ENCODE data around the gene HIVEP3.
A peak's percentile ranks its signal among the peaks of the same experiment; 100 is the strongest.

HIVEP3 gene

GRCh38 chr1:41813226-41813625, 105.5 kb downstream of the HIVEP3 start:
- no peak overlapping the region for H3K4me3 ChIP-seq (ENCODE audit: low read depth, low read length)
- no peak for TF ChIP-seq CTCF (IDR thresholded peaks at IDR 0.05; ENCODE audit: low read depth, low read length)

GRCh38 chr1:41812453-41812852, 106.3 kb downstream of the HIVEP3 start:
- TF ChIP-seq CTCF (IDR thresholded peaks at IDR 0.05; ENCODE audit: low read depth, low read length), result no peak
- no peak overlapping the region for H3K4me3 ChIP-seq (ENCODE audit: low read depth, low read length)

- no peak overlapping the region for H3K4me3 ChIP-seq (ENCODE audit: low read depth, low read length)
- TF ChIP-seq CTCF (IDR thresholded peaks at IDR 0.05; ENCODE audit: low read depth, low read length), result peak; percentile 66
Observed at GRCh38 chr1:41812051-41812450, 106.7 kb downstream of the HIVEP3 start.

- no peak for TF ChIP-seq CTCF (IDR thresholded peaks at IDR 0.05; ENCODE audit: low read depth, low read length)
- H3K4me3 ChIP-seq (ENCODE audit: low read depth, low read length), result no peak overlapping the region
Observed at GRCh38 chr1:41811051-41811795, 107.5 kb downstream of the HIVEP3 start.

- H3K4me3 ChIP-seq (ENCODE audit: low read depth, low read length), result no peak overlapping the region
- no peak for TF ChIP-seq CTCF (IDR thresholded peaks at IDR 0.05; ENCODE audit: low read depth, low read length)
Observed at GRCh38 chr1:41810446-41810845, 108.3 kb downstream of the HIVEP3 start.

GRCh38 chr1:41809692-41810091, 109.0 kb downstream of the HIVEP3 start:
- H3K4me3 ChIP-seq (ENCODE audit: low read depth, low read length), result no peak overlapping the region
- TF ChIP-seq CTCF (IDR thresholded peaks at IDR 0.05; ENCODE audit: low read depth, low read length), result no peak

GRCh38 chr1:41807390-41807789, 111.3 kb downstream of the HIVEP3 start:
- no peak for TF ChIP-seq CTCF (IDR thresholded peaks at IDR 0.05; ENCODE audit: low read depth, low read length)
- no peak overlapping the region for H3K4me3 ChIP-seq (ENCODE audit: low read depth, low read length)

Measured in WI38 (cell line).